NCI-H1694 (cell line): Measurements from ENCODE around the gene TTLL5.
"Not testable (repeated sequence)": the region's sequence is repeated elsewhere in the genome, so short reads cannot be mapped to it uniquely, and the experiment has no call there.

Experiments used
- DNase-seq: peaks from one replicate; lab custom pipeline; 2025; lab: John Stamatoyannopoulos, UW

TTLL5 gene

DNA sequence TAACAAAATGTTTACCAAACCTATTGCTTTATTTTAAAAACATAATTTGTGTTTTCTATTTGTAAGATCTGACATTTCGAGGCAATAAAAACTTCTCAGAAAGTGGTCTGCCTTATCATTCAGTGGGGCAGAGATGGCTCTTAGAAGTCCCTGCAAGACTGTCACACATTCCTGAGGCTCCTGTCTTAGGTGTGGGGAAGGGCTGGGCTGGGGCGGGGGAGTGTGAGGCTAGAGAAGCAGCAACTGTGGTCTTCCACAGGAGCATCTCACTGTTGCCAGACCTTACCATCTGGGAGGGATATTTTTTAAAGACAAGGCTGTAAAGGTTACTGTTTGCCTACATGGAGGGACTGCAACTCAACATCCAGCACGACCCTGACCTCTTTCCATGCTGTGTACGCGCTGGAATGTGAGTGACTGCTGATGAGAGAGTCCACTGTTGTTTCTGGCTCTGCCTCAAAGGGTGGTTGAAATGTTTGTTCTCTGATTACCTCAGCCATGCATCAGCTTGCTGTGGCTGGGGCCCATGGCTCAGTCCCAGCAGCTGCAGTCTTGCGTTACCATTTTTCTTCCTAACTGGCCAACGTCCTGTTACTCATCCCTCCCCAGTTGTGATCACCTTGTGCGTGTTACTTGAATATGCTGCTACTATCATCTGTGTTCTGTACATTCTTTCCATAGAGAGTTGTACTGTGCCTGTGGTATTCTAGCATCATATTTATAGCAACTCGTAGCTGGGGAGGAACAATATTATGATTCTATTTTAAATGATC, 12.8 kb upstream of the TTLL5 start:
- no peak for DNase-seq

DNA sequence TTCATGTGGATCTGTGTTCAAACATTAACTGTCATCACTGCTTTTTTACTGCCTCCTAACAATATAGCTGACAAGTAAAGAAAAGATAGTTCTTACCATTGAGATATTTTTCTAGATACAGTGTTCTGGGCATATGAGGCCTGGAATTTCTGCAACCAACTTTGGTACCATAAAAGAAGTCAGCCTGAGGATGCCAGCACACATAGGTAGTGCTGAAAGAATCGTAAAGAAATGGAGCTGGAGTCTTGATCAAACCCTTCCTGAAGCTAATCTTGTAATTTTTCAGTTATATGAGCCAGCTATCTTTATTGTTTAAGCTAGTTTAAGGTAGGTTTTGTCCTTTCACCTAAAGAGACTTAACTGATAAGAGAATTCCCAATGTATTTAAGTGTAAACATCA, 11.7 kb upstream of the TTLL5 start:
- no peak for DNase-seq

DNA sequence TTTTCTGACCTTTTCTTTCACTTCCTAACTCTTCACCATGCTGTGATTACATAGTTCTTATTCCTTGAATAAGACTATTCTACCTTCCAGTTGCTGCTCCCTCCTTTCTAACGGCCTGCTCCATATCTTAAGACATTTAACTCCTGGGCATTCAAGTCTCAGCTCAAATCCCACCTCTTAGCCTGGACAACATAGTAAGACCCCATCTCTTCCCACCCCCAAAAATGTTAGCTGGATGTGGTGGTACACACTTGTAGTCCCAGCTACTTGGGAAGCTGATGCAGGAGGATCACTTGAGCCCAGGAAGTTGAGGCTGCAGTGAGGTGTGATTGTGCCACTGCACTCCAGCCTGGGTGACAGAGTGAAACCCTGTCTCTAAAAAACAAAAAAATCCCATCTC, 11.3 kb upstream of the TTLL5 start:
- no peak for DNase-seq

DNA sequence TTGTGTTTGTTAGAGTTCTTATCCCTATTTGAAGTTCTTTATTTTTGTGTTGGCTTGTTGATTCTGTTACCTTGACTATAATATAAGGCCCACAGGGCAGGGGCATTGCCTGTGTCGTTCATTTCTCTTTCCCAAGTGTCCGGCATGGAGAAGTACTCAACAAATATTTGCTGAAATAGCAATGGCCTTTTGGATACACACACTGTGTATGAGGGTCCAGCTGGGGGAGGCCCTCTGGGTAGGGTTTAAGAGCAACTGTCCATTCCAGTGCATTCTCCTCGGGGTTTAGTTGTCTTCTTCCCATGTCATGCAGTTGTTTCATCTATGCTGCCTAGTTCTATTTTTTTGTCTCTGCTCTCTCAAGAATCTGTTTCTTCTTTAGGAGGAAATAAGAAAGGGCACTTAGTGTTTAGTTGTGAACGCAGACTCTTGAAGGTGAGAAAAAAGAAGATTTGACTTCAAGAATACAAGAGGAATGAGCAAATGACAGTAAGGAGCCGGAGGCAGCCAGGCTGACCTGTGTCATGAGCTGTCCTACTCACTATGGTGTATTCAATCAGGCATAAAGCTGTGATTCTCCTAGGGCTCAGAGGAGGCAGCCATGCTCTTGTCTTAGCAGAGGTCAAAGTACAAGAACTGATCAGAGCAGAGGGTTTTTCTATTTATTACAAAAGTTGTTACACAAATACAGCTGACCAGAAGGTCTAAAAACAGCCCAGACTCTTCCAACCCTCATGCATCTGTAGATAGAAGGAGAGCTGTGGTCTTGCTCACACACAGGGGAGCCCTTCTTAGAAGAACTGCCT, 10.6 kb upstream of the TTLL5 start:
- no peak for DNase-seq

DNA sequence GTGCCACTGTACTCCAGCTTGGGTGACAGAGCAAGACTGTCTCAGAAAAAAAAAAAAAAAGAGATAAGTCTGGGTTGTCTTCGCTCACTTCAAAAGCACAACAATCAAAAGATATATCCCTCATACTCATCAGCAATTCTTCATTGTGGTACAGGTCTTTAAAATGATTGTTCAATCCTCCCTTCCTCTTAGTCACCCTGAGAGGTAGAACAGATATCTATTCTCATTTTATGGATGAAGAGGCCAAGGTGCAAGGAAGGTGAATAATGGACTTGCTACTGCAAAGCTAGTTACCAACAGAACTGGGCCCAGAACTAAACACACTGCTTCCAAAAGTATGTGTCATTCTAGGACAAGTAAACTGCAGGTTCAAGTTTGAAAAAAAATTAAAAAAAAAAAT, 7.5 kb upstream of the TTLL5 start:
- no peak for DNase-seq

DNA sequence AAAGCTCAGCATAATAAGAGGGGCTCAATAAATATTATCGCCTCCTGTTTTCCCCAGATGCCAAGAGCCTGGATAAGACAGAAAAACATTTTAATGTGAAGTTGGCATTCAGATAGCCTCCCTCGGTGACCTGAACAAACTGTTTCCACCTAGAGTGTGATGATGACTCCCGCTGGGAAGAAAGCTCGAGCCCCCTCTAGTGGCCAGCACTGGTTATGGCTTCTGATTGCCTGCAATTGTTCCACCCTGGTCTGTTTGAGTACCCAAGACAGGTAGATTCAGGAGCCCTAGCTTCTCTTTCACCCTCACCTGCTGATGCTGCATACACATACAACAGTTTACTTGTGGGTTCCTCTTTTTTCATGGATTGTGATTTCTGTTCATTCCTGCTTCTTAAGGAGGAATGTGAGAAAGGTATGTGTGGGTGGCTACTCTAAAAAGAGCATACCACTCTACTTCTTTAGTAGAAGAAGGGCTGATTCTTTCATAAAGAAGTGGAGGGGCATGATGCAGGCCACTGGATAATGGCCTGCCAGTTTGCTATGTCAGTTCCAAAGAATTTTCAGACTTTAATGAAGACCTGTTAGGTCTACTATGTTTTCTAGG, 6.8 kb upstream of the TTLL5 start:
- peak; percentile 87 for DNase-seq

DNA sequence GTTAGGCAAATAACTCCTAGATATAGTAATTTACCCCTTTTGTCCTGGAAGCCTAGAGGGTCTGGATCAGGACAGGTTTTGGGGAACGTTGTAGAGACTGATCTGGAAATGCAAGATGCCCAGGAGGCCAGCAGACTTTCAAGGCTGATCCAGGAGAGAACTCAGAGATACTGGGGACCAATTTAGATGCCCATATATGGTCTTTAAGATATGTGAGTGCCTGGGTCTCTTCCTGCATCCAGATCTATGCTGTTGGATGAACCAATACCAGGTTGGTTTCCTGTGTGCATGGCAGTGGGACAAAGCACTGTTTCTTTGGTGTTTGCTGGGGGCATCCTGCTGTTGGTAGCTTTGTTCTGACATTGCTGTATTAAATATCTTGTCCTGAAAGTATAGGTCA, 5.8 kb upstream of the TTLL5 start:
- no peak for DNase-seq

DNA sequence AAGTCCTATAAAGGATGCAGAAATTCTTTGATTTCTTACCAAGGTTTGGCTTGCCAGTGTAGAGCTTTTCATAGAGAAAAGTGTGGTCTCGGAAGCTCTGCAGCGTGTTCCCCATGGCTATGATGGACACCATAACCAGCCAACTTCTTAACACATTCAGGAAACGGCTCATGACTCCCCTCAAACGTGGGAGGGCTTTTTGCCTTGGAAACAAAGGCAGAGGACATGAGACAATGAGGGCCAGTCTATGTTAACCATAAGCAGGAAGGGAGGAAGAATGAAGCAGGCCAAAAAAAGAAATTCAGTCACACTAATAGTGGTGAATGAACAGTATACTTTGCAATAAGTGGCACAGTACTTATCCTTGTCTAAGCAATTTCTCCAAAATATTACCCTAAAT, 3.7 kb upstream of the TTLL5 start:
- no peak for DNase-seq

DNA sequence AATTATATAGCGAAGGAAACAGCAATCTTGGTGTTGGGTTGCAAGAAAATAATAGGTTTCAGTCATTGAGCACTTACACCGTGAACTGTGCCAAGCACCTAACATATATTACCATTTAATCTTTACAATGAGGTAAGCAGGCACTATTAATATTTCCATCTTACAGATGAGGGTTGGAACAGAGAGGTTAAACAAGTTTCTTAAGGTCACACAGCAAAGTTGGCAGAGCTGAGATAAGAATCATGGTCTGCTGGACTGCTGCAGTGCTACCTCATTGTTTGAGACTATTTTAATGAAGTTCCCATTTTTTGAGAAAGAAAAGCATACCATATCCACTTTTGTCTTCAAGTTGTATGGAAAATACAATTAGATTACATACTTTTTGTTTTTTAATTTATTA, 2.1 kb upstream of the TTLL5 start:
- no peak for DNase-seq

DNA sequence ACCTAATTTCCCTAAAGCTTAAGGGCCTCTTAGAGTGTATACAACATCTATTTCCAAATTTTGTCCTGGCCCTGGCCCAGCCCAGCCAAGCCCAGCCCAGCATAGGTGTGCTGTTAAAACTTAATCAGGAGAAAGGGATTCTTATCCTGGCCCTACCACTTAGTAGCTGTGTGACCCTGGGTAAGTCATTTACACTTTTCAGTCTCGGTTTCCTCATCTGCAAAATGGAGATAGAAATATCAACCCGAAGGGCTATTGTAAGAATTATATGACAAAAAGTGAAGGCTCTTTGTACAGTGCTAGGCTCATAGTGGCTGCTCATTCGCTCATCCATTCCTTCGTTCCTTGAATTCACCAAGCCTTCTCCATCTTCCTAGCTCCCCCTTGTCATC, 812 bp upstream of the TTLL5 start:
- DNase-seq = no peak

DNA sequence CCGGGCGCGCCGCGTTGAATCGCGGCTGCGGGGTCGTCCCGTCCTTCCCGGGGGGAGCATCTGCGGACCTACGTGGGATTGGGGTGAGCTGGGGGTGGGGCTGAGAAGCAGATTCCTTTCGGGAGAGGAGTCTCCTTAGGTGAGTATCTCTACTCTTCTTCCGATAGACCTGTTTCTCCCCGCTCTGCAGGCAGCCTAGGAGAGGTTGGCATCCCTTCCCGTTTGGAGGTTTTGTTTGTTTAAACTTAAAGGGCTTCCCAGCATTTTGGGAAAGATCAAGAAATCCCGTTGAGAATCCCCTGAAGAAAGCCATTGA, 411 bp downstream of the TTLL5 start:
- no peak for DNase-seq

DNA sequence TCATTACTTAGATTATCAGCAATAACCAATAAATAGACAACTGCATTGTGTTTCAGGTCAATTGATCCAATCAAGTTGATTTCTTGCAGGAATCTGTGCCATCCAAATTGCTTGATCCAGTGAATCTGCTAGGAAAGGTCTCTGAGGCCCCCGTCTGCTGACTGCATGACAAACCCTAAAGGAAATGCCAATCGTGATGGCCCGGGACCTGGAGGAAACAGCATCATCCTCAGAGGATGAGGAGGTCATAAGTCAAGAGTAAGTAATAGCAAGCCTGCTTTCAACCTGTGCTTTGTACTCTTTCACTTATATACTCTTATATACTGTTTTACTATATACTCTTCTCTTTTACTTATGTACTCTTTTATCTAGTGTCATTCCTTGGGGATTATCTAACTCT, 1.9 kb downstream of the TTLL5 start:
- no peak for DNase-seq

DNA sequence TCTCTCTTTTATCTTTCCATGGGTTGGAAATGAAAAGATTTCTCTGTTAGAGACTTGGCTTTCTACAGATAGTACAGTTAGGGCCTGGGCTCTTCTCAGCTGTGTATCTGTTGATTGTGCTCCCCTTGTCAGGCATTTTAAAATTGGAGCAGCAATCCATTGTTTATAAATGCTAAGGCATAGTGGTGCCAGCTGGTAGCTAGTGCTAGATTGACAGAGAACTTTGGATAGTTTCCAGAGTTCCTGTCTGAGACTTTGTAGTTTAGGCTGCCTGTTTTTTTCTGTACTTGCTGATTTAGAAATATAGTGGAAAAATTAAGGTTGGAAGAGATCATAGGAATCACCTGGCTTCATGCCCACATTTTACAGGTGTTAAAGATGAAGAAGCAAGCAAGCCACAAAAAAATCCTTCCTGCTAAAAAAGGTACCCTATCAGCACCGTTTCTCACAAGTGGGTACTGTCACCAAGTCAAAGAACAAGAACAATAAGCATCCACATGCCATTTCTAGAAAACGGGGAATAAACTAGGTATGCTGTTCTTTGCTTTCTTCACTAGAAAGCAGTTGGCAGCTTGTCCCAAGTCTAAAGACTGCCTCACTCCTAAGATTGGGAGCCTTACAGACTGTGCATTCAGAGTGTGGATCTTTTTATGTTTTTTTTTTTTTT, 6.2 kb downstream of the TTLL5 start:
- DNase-seq = peak; percentile 87

DNA sequence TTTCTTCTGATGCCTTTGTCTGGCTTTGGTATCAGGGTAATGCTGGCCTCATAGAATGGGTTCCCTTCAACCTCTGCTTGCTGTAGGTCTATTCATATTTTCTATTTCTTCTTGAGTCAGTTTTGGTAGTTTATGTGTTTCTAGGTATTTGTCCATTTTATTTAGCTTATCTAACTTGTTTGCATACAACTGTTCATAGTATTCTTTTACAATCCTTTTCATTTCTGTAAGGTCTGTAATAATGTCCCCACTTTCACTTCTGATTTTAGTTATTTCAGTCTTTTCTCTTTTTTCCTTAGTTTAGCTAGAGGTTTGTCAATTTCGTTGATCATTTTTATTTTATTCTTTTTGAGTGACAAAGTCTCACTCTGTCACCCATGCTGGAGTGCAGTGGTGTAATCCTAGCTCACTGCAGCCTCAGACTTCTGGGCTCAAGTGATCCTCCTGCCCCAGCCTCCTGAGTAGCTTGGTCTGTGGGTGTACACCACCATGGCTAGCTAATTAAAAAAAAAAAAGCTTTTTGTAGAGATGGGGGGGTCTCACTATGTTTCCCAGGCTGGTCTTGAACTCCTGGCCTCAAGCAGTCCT, 11.7 kb downstream of the TTLL5 start:
- no peak for DNase-seq

DNA sequence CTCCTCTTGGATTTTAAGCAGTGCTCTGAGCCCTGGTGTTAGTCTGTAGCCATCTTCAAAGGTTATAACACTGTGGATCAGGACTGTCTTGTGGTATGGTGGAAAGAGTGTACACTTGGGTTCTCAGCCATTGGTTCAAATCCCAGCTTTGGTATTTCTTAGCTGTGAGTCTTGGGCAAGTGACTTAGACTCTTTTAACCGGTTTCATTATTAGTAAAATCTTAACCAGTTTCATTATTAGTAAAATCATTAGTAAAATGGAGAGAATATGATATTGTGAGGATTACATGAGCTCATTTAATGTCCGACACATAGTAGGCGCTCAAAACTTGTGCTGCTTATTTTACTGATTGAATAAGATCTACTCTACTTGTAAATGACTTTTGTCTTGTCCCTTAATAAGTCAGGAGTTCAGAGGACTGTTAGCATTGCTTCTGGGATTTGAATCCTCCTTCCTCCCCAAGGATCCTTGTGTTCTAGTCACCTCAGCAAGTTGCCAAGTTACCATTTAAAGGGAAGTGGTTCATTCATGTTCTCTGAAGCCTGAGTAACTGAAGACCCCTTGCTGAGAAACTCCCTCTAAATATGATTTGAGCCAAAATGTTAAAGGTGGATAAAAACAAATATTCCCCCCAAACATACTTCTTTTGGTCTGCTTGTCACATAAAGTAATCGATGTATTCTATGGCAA, 12.4 kb downstream of the TTLL5 start:
- no peak for DNase-seq

DNA sequence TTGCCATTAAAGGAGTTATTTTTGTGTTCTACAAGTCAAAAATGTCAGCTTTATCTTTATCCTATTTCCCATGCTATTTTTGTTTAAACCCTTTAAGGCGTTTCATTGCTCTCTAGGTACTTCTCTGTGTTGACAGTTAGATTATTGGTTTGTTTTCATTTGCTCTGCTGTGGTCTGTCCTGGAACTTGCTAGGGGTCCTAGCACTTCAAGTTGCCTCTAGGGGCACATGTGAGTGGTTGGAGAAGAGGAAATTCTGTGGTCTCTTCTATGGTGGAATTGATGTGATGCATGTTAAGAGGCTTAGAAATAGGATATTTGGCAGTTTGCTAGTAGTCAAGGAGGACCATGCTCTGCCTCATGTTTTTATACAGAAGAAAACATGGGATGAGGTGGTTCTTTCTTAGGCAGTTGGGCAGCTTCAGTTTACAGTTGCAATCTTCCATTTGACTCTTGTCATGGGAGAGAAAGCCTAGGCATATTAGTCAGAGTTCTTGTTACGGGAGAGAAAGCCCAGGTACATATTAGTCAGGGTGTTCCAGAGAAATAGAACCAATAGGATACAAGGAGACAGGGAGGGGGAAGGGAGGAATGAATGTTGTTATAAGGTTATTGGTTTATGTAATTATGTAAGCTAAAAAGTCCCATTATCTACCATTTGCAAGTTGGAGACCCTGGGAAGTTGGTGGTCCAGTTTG, 14.4 kb downstream of the TTLL5 start:
- no peak for DNase-seq

DNA sequence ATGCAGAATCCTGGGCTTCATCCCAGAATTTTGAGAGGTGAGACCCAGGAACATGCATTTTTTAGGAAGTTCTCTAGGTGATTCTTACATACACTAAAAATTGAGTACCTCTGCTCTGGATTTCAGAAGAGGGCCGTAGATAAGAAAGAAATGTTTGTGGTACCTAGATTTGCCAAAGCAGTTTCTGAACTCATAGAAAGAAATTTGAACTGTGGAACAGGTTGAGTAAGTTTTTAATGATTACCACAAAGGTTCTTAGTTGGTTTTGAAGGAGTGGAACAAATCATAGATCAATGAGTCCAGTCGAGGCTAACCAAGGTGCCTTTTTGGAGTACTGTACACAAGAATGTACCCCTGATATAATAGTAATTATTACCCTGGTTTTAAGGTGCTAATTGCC, 24.9 kb downstream of the TTLL5 start:
- DNase-seq = no peak

DNA sequence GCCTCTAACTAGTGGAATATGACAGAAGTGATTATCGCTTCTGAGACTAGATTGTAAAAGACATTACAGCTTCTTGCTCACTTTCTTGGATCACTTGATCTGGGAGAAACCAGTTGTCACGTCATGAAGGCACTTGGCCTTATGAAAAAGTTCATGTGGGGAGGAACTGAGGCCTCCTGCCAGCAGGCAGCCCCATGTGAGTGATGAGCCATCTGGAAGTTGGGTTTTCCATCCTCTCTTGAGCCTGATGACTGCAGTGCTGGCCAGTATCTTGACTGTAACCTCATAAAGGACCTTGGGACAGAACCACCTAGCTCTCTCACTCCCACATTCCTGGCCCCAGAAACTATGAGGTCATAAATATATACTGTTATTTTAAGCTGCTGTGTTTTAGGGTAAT, 28.0 kb downstream of the TTLL5 start:
- DNase-seq = no peak

DNA sequence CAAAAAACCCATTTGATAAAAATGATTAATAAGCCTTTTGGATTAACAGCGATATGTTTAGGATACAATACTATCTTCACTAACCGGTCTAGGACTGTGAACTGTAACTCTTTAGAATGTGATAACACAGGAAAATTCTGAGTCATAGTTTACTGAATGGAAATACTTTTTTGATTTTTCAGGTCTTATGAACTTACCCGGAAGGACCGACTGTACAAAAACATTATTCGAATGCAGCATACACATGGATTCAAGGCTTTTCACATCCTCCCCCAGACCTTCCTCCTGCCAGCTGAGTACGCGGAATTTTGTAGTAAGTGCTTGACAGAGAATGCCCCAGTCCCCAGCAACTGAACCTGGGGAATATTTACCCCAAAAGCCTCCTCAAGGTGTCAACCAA, 29.0 kb downstream of the TTLL5 start:
- DNase-seq = no peak

DNA sequence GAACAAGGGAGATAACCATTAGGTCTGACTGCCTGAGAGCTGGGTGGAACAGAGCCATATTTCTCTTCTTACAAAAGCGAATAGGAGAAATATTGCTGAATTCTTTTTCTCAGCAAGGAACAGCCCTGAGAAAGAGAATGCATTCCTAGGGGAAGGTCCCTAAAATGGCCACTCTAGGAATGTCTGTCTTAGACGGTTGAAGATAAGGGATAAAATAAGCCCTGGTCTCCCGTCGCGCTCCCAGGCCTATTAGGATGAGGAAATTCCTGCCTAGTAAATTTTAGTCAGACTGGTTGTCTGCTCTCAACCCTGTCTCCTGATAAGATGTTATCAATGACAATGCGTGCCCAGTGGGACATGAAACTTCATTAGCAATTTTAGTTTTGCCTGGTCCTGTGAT, 34.0 kb downstream of the TTLL5 start:
- not testable (repeated sequence) for DNase-seq

DNA sequence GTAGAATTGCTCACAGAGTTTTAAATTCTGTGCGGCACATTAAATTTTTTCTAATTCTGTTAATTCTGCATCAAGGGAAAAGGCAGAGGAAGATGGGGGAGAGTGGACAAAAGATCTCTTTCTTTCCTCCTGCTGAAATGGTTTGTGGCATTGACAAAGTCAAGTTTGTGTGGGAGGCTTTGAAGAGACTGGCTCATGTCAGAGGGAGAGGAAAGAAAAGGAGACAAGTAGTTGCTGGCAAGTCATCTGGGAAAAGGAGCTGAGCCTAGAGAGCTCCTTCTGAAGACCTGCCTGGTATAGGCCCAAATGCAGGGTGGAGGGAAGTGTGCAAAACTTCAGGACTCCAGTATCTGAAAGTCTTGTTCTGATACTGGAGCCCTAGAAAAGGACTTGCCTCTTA, 36.3 kb downstream of the TTLL5 start:
- DNase-seq = no peak
